ENCODE measurements around the gene HOXD4. TPM values are rescaled to one million over a fixed set of nuclear protein-coding genes. Genes with fewer than 3 reads are reported as not detected.

Gene HOXD4
- total RNA-seq, 4 donors from 2014 or later, result 1.9 to 3.1 TPM; not detected in 2

DNA sequence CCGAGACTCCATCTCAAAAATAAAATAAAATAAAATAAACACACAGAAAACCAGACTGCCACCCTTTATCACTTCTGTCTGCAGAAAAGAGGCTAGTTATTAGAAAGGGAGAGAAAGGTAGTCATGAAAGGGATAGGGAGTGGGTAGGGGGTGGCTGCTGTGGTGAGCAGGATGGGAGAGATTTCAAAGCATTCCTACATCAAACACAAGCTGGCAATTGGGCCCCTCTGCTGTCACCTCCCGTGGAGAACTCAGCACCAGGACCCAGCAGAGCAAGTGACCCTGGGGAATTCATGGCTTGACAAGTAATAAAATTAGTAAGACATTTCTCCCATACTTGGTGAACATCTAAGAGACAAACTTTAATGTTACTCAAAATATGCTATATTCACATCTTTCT is 33.4 kb downstream of the HOXD4 start:
- peaks cover 78% of the 10 kb centered on the region for H3K27me3 ChIP-seq
- 71% methylated on average over 2 of the region's 2 CpGs for WGBS
- no peaks in the 10 kb centered on the region for H3K9me3 ChIP-seq
- DNase-seq (ENCODE audit: low spot score in 2 of 2), result no peak
- no peaks in the 10 kb centered on the region for H3K36me3 ChIP-seq
- H3K4me3 ChIP-seq, result no peak overlapping the region
- H3K4me1 ChIP-seq, result peaks cover 23% of the 10 kb centered on the region
- H3K27ac ChIP-seq, result no peak overlapping the region
- TF ChIP-seq CTCF (IDR thresholded peaks at IDR 0.05), result no peak
- TF ChIP-seq POLR2AphosphoS5 (IDR thresholded peaks at IDR 0.05), result no peak

- no peak for DNase-seq (ENCODE audit: low spot score in 2 of 2)
- 100% methylated on average over 2 of the region's 2 CpGs for WGBS
- Histone ChIP-seq H3K4me1 (peaks cover 24% of the 10 kb centered on the region), H3K4me3 (no peak overlapping the region), H3K27me3 (peaks cover 82% of the 10 kb centered on the region), H3K27ac (no peak overlapping the region), H3K9me3 (no peaks in the 10 kb centered on the region), H3K36me3 (no peaks in the 10 kb centered on the region)
- TF ChIP-seq CTCF (IDR thresholded peaks at IDR 0.05) (no peak), EP300 (IDR thresholded peaks at IDR 0.05) (no peak), POLR2A (IDR thresholded peaks at IDR 0.05) (no peak)
Measured at GRCh38 chr2:176186024-176186423, 34.7 kb downstream of the HOXD4 start.

DNA sequence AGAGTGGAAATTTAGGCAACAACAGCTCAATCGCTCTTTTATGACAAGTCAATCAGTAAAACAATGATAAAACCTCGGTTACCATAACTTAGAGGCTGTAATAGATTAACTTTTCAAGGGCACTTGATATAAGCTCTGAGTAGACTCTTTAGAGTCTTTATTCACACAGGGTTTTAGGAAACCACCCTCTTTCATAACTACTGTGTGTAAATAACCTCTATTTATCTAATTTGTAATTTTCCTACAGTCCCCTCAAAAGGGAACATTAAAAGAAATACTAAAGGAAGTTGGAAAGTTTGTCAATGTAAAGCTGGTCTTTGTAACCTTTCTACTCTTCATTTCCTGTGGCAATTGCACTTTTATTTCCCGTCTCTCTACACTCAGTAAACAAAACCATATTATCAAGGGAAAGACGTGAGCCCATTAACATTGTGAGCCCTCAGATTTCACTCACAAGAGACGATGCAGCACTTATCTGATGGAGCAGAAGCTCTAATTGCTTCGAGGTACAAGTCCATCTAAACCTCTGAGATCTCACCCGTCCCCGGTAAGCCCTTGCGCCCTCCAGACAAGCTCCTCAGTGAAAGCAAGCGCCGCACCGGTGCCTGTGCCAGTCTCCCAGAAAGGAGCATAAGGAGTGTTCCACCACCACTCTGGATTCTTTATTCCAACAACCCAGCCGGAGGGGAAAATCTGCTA is 36.0 kb downstream of the HOXD4 start:
- H3K27ac ChIP-seq, result no peak overlapping the region
- WGBS, result 10% methylated on average over 13 of the region's 13 CpGs
- peak in 1 of 2 donors; percentile 60 for DNase-seq (ENCODE audit: low spot score in 2 of 2)
- peak overlapping the region; percentile 62 for H3K4me3 ChIP-seq
- no peaks in the 10 kb centered on the region for H3K9me3 ChIP-seq
- H3K27me3 ChIP-seq, result peaks cover 82% of the 10 kb centered on the region
- H3K36me3 ChIP-seq, result no peaks in the 10 kb centered on the region
- TF ChIP-seq POLR2AphosphoS5 (IDR thresholded peaks at IDR 0.05) (no peak), POLR2A (IDR thresholded peaks at IDR 0.05) (no peak), EP300 (IDR thresholded peaks at IDR 0.05) (no peak), CTCF (IDR thresholded peaks at IDR 0.05) (no peak)
- H3K4me1 ChIP-seq, result peaks cover 24% of the 10 kb centered on the region

DNA sequence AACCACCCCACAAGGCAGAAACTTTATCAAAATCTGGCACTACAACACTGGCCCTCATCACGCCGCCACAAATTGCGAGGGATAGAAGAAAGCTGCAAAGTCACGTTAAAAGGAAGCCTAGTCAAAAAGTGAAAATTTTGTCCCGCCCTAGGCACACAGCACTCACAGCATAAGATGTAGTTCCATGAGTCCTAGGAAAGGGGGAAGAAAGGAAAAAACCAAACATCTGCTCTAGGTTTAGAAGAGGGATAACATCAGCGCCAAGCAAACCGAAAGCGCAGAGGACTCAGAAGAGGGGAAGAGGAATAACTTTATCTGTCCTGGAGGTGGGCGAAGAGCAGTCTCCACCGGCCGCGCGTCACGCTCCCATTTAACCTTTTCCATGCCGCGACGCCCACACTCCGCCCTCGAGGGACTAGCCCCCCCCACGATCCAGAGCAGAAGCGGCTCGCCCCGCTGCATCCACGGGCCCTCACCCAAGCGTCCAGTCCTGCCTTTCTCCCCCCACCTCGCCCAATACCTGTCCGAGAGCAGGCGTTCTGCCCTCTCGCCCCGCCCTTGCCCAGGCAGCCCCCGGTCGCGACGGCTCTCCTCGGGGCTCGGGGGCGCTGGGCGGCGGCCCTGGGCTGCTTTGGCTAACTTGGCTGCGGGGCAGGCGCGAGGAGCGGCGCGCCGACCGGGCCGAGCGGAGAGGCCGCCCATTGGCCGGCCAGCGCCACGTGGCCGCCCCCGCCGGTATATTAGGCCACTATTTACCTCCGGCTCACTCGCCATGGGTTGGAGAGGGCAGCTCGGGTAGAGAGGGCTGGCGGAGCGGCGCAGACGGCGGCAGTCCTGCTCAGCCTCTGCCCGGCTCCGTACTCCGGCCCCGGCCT is 36.8 kb downstream of the HOXD4 start, which contains the start of gene HOXD1:
TSS of gene HOXD1 (plus strand) at position 770 of the 875 bp plus-strand sequence. CDS start 134 bp downstream, outside the sequence.
- peak within 1 kb of the TSS; percentile 62 for H3K4me3 ChIP-seq
- peaks cover 86% of the 10 kb centered on the region for H3K27me3 ChIP-seq
- H3K4me1 ChIP-seq, result peaks cover 24% of the 10 kb centered on the region
- H3K9me3 ChIP-seq, result no peaks in the 10 kb centered on the region
- WGBS, result 1% methylated on average over 43 of the region's 68 CpGs
- TF ChIP-seq POLR2A (IDR thresholded peaks at IDR 0.05) (no peak), EP300 (IDR thresholded peaks at IDR 0.05) (no peak), CTCF (IDR thresholded peaks at IDR 0.05) (no peak), POLR2AphosphoS5 (IDR thresholded peaks at IDR 0.05) (no peak)
- H3K36me3 ChIP-seq, result no peaks in the 10 kb centered on the region
- DNase-seq (ENCODE audit: low spot score in 2 of 2), result peak in 1 of 2 donors; percentile 64
- H3K27ac ChIP-seq, result no peak within 1 kb of the TSS

Data from suprapubic skin (tissue), 4 donors.